Esophagus squamous epithelium (tissue), 4 donors: ENCODE results near the gene CNTNAP2.

Experiments
- CTCF ChIP-seq, 6 experiments: fragments of 450-650 bp in 4 of 6; fragments of 200-600 bp in 2 of 6; sonication (generic) in 2 of 6; IDR thresholded peaks; one replicate each; pipeline ENCODE4 v1.5.1; 2016 to 2019; ENCODE audit warnings: antibody characterized with exemption in 6 of 6, mild to moderate bottlenecking in 4 of 6, moderate library complexity in 4 of 6
- POLR2A ChIP-seq, 4 donors: fragments of 450-650 bp; IDR thresholded peaks; one replicate each; pipeline ENCODE4 v1.6.1; 2017; ENCODE audit warnings: antibody characterized with exemption in 4 of 4, mild to moderate bottlenecking in 4 of 4, moderate library complexity in 3 of 4

GRCh38 chr7:147674705-147675104 lies 1558.1 kb downstream of the CNTNAP2 start:
- no peak for TF ChIP-seq CTCF (IDR thresholded peaks at IDR 0.05)
- no peak for TF ChIP-seq POLR2A (IDR thresholded peaks at IDR 0.05)
